VCaP (cell line): Measurements from ENCODE around the gene GDF11.

Experiments
- H3K27ac ChIP-seq: fragments of 450-650 bp; 2 replicates; pipeline ENCODE4 v1.5.1; 2017
- CTCF ChIP-seq: fragments of 450-650 bp; conservative IDR thresholded peaks from 2 replicates; pipeline ENCODE4 v1.5.1; 2017; ENCODE audit warnings: mild to moderate bottlenecking, moderate library complexity

The GDF11 gene

GRCh38 chr12:55727643-55728185, 15.2 kb upstream of the GDF11 start:
- H3K27ac ChIP-seq, result peak overlapping the region; percentile 95
- TF ChIP-seq CTCF, result no peak

- no peak for TF ChIP-seq CTCF
- peak overlapping the region; percentile 95 for H3K27ac ChIP-seq
These were observed 14.6 kb upstream of the GDF11 start for GRCh38 chr12:55728186-55728938.

- H3K27ac ChIP-seq, result peak within 1 kb of the TSS; percentile 95
- no peak for TF ChIP-seq CTCF
These were observed 13.7 kb upstream of the GDF11 start, which contains the start of gene CD63 for GRCh38 chr12:55728939-55729818. CD63 (minus strand) TSS chr12:55729009; CDS start chr12:55728341, 668 bp downstream.

- H3K27ac ChIP-seq, result peak overlapping the region; percentile 95
- no peak for TF ChIP-seq CTCF
These were observed 12.8 kb upstream of the GDF11 start for GRCh38 chr12:55729819-55730818.

- TF ChIP-seq CTCF, result no peak
- no peak overlapping the region for H3K27ac ChIP-seq
These were observed 10.6 kb upstream of the GDF11 start for GRCh38 chr12:55732288-55732687.

- TF ChIP-seq CTCF, result no peak
- no peak overlapping the region for H3K27ac ChIP-seq
These were observed 9.8 kb upstream of the GDF11 start for GRCh38 chr12:55733021-55733555.
